ENCODE measurements around the gene SIN3A.
"Not testable (repeated sequence)": the region's sequence is repeated elsewhere in the genome, so short reads cannot be mapped to it uniquely, and the experiment has no call there.

Gene SIN3A

GRCh38 chr15:75483106-75483505 is 31.6 kb upstream of the SIN3A start:
- H3K79me2 ChIP-seq (ENCODE audit: insufficient read depth, low read length) = no peaks in the 10 kb centered on the region
- no peak for TF ChIP-seq CTCF (IDR thresholded peaks at IDR 0.05; ENCODE audit: insufficient read depth, low read length, poor library complexity, severe bottlenecking)

GRCh38 chr15:75480463-75480862 is 29.0 kb upstream of the SIN3A start:
- H3F3A ChIP-seq (ENCODE audit: insufficient read depth); H3K9me3 ChIP-seq (ENCODE audit: insufficient read depth, low read length); H3K27ac ChIP-seq (ENCODE audit: low read depth, low read length); H2AFZ ChIP-seq (ENCODE audit: low read depth, low read length, severe bottlenecking); H3K27me3 ChIP-seq (ENCODE audit: low read length); H3K79me2 ChIP-seq (ENCODE audit: insufficient read depth, low read length); H3K9me2 ChIP-seq (replicated peaks; ENCODE audit: insufficient read depth, low read length); H4K20me1 ChIP-seq (ENCODE audit: low read depth, low read length); H3K36me3 ChIP-seq (ENCODE audit: low read length); H3K4me3 ChIP-seq (ENCODE audit: insufficient read depth, low read length, poor library complexity, severe bottlenecking); H3K4me2 ChIP-seq (ENCODE audit: low read depth, low read length, poor library complexity, severe bottlenecking); H3K9ac ChIP-seq (ENCODE audit: low read length): not testable (repeated sequence)

More at GRCh38 chr15:75483106-75483505, 31.6 kb upstream of the SIN3A start:
- H3K27me3 ChIP-seq (ENCODE audit: low read length) = no peaks in the 10 kb centered on the region
- no peaks in the 10 kb centered on the region for H3K9me2 ChIP-seq (replicated peaks; ENCODE audit: insufficient read depth, low read length)
- no peak overlapping the region for H2AFZ ChIP-seq (ENCODE audit: low read depth, low read length, severe bottlenecking)
- H3K36me3 ChIP-seq (ENCODE audit: low read length) = peaks cover 3% of the 10 kb centered on the region; the same call in 1 of the 2 replicates
- H3K27ac ChIP-seq (ENCODE audit: low read depth, low read length) = no peak overlapping the region
- H3K9ac ChIP-seq (ENCODE audit: low read length) = no peak overlapping the region
- no peaks in the 10 kb centered on the region for H3F3A ChIP-seq (ENCODE audit: insufficient read depth)
- H3K9me3 ChIP-seq (ENCODE audit: insufficient read depth, low read length) = no peaks in the 10 kb centered on the region
- no peak overlapping the region for H3K4me2 ChIP-seq (ENCODE audit: low read depth, low read length, poor library complexity, severe bottlenecking)
- H3K4me3 ChIP-seq (ENCODE audit: insufficient read depth, low read length, poor library complexity, severe bottlenecking) = no peak overlapping the region
- H4K20me1 ChIP-seq (ENCODE audit: low read depth, low read length) = no peaks in the 10 kb centered on the region

GRCh38 chr15:75479670-75480069 is 28.2 kb upstream of the SIN3A start:
- no peaks in the 10 kb centered on the region for H3K9me3 ChIP-seq (ENCODE audit: insufficient read depth, low read length)
- H3K9me2 ChIP-seq (replicated peaks; ENCODE audit: insufficient read depth, low read length) = no peaks in the 10 kb centered on the region
- H3K36me3 ChIP-seq (ENCODE audit: low read length) = peaks cover 3% of the 10 kb centered on the region; the same call in 1 of the 2 replicates
- H3K4me2 ChIP-seq (ENCODE audit: low read depth, low read length, poor library complexity, severe bottlenecking) = no peak overlapping the region
- H4K20me1 ChIP-seq (ENCODE audit: low read depth, low read length) = no peaks in the 10 kb centered on the region
- no peaks in the 10 kb centered on the region for H3K79me2 ChIP-seq (ENCODE audit: insufficient read depth, low read length)
- H2AFZ ChIP-seq (ENCODE audit: low read depth, low read length, severe bottlenecking) = no peak overlapping the region
- H3K4me3 ChIP-seq (ENCODE audit: insufficient read depth, low read length, poor library complexity, severe bottlenecking) = no peak overlapping the region
- TF ChIP-seq EZH2phosphoT487 (conservative IDR thresholded peaks at IDR 0.05; ENCODE audit: low read length) = no peak
- no peak for TF ChIP-seq CTCF (IDR thresholded peaks at IDR 0.05; ENCODE audit: insufficient read depth, low read length, poor library complexity, severe bottlenecking)
- no peak overlapping the region for H3K9ac ChIP-seq (ENCODE audit: low read length)
- no peaks in the 10 kb centered on the region for H3K27me3 ChIP-seq (ENCODE audit: low read length)
- H3K27ac ChIP-seq (ENCODE audit: low read depth, low read length) = no peak overlapping the region
- no peaks in the 10 kb centered on the region for H3F3A ChIP-seq (ENCODE audit: insufficient read depth)

- not testable (repeated sequence) for H3K9me2 ChIP-seq (replicated peaks; ENCODE audit: insufficient read depth, low read length); H4K20me1 ChIP-seq (ENCODE audit: low read depth, low read length); H3F3A ChIP-seq (ENCODE audit: insufficient read depth); H3K9ac ChIP-seq (ENCODE audit: low read length); H3K27ac ChIP-seq (ENCODE audit: low read depth, low read length); H3K9me3 ChIP-seq (ENCODE audit: insufficient read depth, low read length); H3K79me2 ChIP-seq (ENCODE audit: insufficient read depth, low read length); H2AFZ ChIP-seq (ENCODE audit: low read depth, low read length, severe bottlenecking); H3K27me3 ChIP-seq (ENCODE audit: low read length); H3K36me3 ChIP-seq (ENCODE audit: low read length); H3K4me2 ChIP-seq (ENCODE audit: low read depth, low read length, poor library complexity, severe bottlenecking); H3K4me3 ChIP-seq (ENCODE audit: insufficient read depth, low read length, poor library complexity, severe bottlenecking)
Measured at GRCh38 chr15:75477094-75477493, 25.6 kb upstream of the SIN3A start.
